Measurements from ENCODE around the gene CD180.
A peak's percentile ranks its signal among the peaks of the same experiment; 100 is the strongest.

The CD180 gene

DNA sequence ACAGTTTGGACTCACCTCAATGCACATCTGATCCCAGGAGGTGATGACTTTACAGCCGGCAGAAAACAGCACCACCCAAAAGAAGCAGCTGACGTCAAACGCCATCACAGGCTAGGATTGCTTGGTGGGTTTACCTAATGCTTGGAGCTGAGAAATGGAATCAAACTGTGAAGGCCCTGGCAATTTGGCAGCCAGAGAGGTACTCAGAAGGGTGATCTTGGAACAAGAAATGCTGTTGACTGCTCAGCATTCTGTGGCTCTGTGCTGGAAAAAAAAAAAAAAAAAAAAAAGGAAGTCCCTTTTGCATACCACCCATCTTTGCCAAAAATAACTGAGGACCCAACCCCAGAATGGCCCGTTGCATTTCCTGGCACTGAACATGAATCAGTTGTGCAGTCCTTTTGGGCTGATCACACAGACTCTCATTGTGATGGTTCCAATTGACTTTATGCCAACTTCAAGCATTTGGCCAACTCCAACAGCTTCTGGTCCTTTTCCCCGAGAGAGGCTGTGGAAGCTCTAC lies at the start of gene CD180:
Gene CD180 (minus strand): TSS at position 263 of the 523 bp plus-strand sequence. CDS start 158 bp downstream, at position 105.
- no peak for DNase-seq

DNA sequence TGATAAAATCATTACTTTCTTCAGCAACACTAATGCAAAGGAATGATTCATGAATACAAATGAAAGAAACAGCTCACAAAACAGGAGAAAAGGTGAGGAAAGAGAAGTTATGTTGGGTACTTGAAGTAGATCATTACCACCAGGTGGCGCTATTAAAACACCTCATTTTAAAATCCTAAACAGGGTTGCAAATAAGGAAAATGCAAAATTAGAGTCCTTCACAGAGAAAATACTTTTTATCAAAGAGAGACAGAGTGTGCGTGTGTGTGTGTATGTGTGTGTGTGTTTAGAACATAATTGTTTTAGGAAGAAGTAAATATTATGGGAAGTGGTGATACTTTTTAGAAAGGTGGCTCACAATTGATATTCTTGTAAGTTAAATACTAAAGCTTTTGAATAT lies 49.5 kb upstream of the CD180 start:
- DNase-seq: no peak

DNA sequence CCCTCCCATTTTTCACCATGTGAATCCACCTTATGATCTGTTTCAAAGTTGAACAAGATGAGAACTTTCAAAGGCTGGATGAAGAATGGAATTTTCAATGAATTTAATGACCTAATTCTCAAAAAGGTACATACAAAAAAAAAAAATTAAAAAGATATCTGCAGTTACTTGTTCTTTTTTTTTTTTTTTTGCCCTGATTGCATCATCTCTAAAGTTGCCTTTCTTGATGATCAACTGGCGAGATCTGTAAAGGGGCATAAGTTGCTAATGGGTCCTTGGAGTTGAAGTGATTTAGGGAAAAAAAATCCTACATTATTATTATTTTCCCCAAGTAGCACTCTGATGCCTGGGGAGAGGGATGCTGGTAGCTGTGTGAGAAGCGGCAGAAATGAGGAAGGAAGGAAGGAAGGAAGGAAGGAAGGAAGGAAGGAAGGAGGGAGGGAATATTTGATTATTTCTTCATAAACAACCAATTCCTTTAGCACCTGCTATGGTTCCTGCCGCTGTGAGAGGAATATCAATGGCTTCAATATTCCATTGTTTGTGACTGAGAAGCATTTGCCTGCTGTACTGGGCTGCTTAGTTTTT lies 48.8 kb upstream of the CD180 start:
- no peak for DNase-seq

DNA sequence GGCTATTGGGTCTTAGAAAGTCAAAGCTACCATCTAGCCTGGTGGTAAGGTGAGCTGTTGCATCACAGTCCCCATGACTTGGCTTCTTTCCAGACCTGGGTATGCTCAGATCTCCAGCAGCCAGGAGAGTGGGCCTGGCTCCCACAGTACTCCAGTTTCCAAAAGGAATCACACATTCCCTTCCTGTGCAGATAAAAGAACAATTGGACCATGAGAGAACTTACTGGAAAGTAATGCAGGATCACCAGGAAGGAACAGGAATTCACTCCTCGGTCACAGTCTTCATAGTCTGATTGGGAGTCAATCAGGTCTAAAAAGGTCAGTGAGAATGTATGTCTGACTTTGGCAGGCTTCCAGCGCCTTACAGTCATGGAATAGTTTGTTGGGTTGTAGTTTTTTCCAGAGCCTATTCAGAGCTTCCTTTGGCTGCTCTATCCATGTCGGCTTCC lies 47.8 kb upstream of the CD180 start:
- no peak for DNase-seq

DNA sequence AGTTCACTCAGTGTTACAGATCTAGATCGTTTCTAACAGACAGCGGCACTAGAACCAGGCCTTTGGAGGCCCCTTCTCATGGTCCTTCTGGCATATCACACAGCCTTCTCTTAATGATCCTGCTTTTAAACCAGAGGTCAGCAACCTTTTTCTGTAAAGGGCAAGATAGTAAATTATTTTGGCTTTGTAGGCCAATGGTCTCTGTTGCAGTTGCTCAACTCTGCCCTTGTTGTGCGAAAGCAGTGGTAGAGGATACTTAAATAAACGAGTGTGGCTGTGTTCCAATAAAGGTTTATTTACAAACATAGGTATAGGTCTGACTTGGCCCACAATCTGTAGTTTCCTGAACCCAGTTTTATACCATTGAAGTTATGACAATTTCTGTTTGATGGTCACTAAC lies 47.3 kb upstream of the CD180 start:
- DNase-seq: no peak

DNA sequence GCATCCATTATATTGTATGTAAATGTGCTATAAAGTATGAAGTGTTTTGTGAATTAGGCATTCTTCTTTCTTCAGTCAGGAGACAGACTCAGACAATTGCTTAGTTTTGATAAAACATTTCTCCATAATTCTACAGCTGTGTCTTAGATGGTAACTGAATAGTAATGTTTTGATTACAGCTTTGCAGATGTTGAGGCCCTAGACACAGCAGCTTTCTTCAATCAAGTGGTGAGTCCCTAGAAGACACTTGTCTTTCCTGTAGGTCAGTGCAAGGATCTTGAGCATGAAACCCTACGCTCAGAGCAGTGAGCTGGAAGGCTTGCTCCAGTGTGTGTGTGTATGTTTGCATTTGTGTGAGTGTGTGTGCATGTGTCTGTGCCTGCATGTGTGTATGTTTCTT lies 46.8 kb upstream of the CD180 start:
- DNase-seq: no peak

DNA sequence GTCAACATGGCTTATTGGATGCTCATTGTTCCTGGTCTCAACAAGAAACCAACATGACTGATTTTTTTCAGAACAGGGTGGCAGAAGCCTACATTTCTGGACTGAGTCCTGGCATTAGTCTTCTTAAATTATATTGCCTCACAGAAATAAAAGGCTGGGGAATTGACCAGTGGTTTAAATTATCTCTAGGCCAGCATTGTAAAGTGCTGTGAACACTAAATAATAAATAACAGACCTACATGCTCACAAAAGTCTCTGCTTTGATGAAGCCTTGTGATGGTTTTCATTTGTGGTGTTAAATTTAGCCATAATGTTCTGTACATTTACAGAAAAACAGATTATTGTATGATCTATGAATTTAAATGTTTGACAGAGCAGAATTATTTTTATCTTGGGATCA lies 44.7 kb upstream of the CD180 start:
- DNase-seq: no peak

DNA sequence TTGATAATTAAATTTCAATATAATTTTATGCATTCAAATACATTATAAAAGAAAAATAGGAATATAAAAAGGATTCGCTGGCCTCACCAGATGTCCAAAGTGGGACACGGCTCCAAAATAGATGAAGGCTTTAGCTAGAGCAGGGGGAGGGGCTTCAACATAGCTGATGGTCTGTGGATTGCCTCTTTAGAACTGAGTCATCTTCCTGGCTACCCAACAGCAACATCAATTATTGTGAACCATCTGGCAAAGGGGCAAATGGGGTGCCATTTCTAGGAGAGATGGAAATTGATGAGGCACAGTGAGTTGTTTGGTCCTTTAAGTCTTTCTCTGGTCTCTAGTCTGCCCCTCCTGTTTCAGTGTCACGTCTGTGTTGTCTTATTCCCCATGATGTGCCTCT lies 44.2 kb upstream of the CD180 start:
- DNase-seq: no peak

DNA sequence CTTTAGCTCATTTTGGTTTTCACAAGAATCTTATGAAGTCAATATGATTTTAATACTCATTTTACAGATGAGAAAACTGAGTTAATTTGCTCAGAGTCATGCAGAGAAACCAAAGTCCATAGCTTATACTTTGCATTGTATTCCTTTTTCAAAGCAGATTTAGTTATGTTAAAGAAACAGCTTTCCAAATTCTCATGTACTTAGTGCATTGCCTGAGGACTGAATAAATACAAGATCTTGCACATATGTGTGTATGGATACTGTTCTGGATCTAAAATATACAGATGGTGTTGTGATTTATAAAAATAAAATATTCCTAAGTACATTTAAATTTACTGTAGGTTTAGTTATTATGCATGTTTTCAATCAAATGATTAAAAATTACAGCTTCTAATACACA lies 43.5 kb upstream of the CD180 start:
- DNase-seq: no peak

DNA sequence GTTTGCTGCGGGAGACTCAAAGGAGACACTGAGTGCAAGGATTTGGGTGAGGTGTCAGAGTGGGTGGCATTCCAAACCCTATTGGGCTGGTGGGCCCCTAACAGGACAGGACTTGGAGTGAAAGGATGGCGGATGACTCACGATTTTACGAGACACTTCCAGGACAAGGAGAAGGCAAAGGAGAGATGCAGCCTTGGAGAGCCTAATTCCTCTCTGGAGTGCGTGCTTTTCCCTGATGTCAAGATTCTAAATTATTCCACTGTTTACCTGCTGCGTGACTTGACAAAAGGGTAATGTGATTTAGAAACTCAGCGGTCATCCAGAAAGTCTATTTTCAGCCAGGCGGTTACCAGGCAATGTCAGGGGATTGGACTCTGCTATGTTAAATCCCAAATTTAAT lies 41.6 kb upstream of the CD180 start:
- no peak for DNase-seq

DNA sequence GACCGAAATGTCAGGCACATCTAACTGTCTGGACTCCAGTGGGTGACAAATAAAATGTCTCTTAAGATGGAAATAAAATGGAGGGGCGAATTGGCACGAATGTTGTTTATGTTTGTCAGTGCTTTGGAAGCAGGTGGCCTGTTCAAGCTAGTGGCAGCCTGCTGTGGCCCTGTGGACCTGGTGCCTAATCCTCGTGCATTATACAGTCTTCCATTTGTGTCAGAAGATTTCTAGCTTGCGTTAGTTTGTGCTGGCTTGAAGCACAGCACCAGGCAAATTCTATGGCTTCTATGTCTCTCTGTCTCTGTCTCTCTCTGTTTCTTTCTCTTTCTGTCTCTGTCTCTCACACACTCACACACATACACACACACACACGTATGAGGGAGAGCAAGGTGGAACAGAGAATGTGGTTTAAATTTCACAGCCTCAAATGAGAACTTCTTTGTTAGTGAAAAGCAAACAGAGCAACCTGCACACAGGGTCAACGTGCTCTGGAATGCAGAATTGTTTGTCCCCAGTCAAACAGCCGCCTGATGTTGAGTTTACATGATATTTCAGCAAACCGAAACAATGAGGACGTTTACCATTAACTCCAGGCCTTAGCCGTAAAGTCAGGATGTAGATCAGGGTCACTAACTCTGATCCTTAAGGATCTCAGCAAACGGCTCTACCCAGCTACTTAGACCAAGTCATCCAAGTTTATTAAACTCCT lies 39.0 kb upstream of the CD180 start:
- no peak for DNase-seq

DNA sequence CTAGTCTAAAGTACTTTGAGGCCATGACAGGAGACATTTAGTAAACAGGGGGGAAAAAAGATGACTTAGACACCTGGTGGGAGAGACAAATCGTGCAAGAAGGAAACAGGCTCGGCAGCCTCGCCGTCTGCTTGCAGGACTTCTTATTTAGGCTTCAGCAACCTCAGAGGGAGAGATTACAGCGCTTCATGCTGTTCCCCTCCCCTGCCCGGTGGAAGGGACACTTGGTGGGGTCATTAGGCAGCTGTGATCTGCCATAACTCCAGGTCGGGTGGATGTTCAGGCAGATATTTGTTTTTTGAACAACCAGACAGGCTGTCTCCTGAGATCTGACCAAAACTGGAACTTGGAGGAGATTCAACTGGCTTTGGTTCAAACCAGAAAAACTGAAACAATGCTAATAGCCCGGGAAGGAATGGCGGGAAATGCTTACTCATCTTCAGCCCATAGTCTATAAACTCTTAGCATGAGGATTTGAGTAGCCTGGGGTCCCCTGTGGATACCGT lies 38.1 kb upstream of the CD180 start:
- DNase-seq: no peak

DNA sequence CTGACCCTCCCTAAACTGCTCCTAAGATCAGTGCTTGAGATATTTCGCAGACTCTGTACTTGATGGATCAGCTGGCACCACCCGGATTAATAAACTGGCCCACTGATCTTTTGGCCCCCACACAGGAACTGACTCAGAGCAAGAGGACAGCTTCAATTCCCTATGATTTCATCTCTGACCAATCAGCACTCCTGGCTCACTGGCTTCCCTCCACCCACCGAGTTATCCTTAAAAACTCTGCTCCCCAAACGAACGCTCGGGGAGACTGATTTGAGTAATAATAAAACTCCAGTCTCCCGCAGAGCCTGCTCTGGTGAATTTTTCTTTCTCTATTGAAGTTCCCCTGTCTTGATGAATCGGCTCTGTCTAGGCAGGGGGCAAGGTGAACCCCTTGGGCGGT lies 36.5 kb upstream of the CD180 start:
- no peak for DNase-seq

DNA sequence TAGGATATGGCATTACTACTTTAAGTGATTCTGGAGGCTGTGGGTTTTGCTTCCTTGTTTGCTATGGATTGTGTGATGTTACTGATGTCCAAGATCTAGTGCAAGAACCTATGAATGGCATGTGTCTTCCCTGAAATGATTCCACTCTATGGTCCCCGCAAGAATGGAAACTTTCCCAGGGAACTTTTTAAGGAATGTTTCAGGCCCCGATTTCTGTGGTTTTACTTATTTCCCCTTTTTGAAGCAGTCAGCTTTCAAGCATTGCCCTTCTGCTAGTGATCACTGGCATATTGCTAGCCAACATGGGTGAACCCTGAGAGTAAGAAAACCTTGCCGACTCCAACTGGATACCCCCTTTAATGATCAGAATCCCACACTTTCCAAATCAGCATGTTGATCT lies 26.6 kb upstream of the CD180 start:
- DNase-seq: no peak

DNA sequence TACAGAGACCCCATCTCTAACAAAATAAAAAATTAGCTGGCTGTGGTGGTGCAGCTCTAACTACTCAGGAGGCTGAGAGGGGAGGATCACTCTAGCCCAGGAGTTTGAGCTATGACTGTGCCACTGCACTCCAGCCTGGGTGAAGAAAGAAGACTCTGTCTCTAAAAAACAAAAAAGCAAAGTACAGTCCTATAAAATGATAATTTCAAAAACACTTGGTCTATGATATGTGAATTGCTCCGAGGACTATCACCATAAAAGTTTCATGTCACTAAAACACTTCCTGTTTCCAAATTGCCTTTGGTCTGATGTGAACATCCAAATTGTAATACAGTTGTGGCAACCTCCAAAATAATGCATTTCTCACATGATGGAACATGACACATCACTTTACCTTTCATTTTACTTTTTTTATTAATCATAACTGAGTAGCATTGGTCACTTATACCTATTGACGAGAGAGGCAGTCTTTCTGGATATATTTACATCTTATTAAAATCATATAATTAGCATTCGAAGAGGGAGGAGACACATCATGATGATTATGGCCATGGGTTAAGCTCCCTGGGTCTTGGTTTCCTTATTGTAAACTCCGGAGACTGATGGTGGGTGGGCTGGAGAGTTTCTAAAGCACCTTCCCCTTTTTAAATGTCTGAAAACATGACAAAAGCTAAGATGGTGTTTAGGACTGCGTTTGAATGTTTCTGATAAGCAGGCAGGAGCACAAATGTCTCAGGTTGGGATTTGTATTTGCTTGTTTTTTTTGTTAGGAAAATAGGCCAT lies 25.8 kb upstream of the CD180 start:
- no peak for DNase-seq

DNA sequence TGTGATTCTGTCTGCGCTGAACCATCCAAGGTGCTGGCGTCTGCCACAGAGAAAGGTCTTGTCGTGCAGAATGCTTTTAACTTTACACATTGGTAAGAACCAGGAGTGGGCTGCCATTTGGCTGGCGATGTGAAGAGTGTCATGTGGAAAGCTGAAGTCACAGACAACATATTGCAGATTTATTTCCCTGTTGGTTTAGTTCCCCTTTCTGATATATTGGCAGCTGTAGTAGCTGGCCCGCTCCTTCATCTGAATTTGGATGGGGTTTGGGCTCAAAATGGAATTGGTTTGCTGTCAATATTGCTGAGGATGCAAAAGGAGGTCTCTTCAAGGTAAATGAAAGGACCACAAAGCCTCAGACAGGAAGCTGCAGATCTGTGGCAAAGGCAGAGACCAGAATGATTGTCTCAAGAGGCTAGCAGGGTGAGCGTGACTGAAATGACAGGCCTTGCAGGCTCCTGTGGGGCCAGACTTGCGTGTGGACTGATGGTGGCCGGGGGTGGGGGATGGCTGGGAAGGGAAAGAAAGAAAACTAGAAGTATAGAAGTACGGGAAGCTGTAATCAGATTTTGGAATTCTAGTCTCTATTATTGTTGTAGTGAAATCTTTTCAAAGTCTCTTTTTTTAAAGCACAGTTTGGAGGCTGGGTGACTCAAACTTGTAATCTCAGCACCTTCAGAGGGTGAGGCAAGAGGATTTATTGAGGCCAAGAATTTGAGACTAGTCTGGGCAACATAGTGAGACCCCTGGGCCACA lies 25.1 kb upstream of the CD180 start:
- DNase-seq: no peak

DNA sequence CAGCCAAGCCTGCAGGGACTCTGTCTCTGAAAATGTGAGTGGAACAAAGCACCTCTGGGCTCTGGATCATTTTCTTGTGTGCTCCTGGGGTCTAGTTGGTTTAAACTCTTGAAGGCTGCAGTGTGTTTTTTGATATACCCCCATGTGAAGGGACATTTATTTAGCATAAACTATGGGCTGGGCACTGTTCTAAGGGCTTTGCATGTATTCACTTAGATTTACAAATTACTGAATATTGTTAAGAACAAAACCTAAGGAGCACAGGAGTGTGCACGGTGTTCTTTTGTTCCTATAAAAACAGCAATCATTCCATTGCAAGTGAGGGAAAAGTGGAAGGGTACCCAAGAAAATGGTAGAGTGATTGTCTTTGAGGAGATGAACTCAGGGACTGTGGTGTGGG lies 20.0 kb upstream of the CD180 start:
- no peak for DNase-seq

DNA sequence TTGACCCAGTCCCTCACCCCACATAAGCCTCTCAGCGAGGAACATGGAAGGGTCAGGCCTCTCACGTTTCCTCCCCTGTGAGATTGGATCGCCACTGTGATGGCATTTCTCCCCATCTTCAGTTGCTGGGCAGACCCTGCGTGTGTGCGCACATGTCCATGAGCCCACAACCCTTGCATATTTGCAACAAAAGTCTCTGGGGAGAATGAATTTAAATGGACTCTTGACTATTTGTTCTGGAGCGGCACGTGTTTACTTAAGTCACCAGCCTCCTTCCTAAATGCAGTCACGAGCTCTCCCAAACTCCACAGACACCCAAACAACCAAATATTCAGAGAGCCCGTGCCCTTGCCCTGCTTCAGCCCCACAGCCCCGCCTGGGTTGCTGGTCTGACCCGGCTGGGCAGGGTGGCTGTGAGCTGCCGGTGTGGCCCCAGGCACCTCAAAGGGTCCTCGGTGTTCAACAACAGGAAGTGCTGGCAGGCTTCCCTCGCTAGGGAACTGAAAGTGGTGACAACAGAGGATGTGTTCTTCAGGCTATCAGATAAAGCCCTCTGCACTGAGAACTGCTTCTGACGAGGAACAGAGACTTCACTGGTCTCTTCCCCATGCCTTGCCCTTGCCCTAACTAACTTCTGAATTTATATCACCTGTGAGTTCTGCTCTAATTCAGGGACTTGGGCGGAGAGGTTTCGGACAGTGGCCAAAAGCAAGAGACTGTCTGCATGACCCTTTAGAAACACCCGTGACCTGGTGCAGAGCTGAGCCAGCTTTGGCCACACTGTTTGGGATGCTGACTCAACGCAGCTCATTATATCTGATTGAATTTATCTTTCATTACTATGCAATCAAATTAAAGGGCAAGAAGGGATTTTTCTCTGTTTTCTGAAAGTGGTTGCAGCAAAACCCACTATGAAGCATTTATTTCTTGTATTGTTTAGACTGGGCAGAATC lies 19.2 kb upstream of the CD180 start:
- peak; percentile 40 for DNase-seq

DNA sequence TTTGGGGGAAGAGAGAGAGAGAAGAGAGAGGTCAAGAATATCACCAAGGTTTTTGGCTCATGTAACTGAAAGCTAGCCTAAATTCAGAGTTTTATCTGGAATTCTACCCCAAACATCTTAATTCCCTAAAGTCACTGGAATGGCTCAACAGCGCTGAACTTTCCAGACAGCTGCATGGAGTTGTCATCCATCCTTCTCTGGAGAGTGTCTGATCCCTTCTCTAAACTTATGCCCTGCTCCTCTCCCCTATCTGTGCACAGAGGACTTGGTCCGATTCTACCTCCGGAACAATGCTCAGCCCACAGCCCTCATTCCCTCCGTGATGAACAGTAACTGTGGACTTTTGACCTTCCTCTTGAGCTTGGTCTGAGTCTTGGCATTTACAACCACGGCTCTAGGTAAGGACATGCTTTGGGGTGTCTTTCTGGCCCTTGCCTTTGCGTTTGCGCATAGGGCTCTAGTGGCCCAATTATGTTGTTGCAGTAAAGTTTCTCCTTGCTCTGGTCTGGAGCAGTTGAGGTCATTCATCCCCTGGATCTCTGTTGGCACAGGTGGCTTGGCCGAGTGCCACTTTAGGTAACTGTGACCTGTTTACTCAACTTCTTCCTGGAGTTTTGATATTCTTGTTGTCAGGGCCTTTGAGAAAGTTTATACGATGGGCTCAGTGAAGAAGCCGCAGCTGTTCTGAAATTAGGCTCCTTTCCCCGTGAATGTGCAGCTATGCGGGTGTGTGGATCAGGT lies 18.3 kb upstream of the CD180 start:
- DNase-seq: no peak

DNA sequence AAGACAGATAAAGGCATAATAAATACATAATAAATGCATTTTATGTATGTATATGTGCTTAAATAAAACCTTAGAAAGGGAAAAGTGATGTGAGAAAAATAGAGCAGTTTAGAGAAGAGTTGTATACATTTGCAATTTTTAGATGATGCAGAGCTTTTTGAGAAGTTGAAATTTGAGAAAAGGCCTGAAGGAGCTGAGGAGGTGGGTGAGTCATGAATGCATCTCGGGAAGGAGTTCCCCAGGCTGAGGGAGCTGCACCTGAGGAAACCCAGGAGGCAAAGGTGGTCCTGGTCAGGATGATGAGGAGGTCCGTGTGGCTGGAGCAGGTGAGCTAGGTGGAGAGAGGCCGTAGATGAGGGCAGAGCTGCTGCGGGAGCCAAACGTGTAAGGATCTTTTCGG lies 17.4 kb upstream of the CD180 start:
- no peak for DNase-seq

DNA sequence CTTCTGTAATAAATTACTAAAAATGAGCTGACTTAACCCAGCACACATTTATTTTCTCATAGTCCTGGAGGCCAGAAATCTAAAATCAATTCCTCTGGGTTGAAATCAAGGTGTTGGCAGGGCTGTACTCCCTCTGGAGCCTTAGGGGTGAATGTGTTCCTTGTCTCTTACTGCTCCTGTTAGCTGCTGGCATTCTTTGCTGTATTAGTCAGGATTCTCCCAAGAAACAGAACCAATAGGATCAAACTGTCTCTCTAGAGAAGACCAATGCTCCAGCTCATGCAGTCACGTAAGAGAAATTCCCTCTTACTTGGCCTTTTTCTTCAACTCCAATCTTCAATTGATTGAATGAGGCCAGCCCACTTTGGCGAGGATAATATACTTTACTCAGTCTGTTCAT lies 15.3 kb upstream of the CD180 start:
- DNase-seq: no peak
